Neuronal stem cell (in vitro differentiated cells): ENCODE measurements around the gene CELA2B.

Source experiments
- DNase-seq: peaks from one replicate; pipeline ENCODE4 v3.0.0-alpha.2; 2013; ENCODE audit warnings: low spot score
- H2AFZ ChIP-seq: one replicate; pipeline ENCODE4 v1.6.1; 2013; ENCODE audit warnings: mild to moderate bottlenecking, low read length, inconsistent platforms
- H2AK5ac ChIP-seq: 2 replicates; pipeline ENCODE4 v1.6.1; 2013; ENCODE audit warnings: low read depth, mild to moderate bottlenecking, inconsistent platforms, low read length, moderate library complexity, mixed read lengths
- H2BK120ac ChIP-seq: 2 replicates; pipeline ENCODE4 v1.6.1; 2013; ENCODE audit warnings: low read depth, mild to moderate bottlenecking, inconsistent platforms, low read length, moderate library complexity, mixed read lengths
- H2BK12ac ChIP-seq: one replicate; pipeline ENCODE4 v1.6.1; 2013; ENCODE audit warnings: low read length, inconsistent platforms
- H2BK15ac ChIP-seq: 2 replicates; pipeline ENCODE4 v1.6.1; 2013; ENCODE audit warnings: mild to moderate bottlenecking, low read length, inconsistent platforms, mixed read lengths
- H2BK5ac ChIP-seq: one replicate; pipeline ENCODE4 v1.6.1; 2013; ENCODE audit warnings: inconsistent platforms, mild to moderate bottlenecking, low read length, moderate library complexity
- H3K14ac ChIP-seq: one replicate; pipeline ENCODE4 v1.6.1; 2013; ENCODE audit warnings: low read length, inconsistent platforms
- H3K18ac ChIP-seq: 2 replicates; pipeline ENCODE4 v1.6.1; 2013; ENCODE audit warnings: low read length, inconsistent platforms
- H3K23ac ChIP-seq: 2 replicates; pipeline ENCODE4 v1.6.1; 2013; ENCODE audit warnings: low read depth, mild to moderate bottlenecking, mixed read lengths, low read length, inconsistent platforms; ENCODE audit not compliant: poor library complexity
- H3K27ac ChIP-seq: replicated peaks from 3 replicates; pipeline ENCODE4 v1.5.1; 2013; ENCODE audit warnings: low read length, inconsistent platforms
- H3K27me3 ChIP-seq, 3 experiments: 2 replicates each; pipeline ENCODE4 v1.6.1; 2013; ENCODE audit warnings: low read length in 3 of 3, mild to moderate bottlenecking in 2 of 3, inconsistent platforms in 1 of 3, low read depth in 1 of 3, mixed read lengths in 1 of 3, moderate library complexity in 1 of 3; ENCODE audit not compliant: control insufficient read depth in 3 of 3, insufficient read depth in 3 of 3
- H3K36me3 ChIP-seq, 2 donors: replicated peaks in 1 of 2; 2 replicates each; pipeline ENCODE4 v1.6.1; 2013; ENCODE audit warnings: low read length in 2 of 2; ENCODE audit not compliant: control insufficient read depth in 2 of 2, insufficient read depth in 2 of 2
- H3K4ac ChIP-seq: 2 replicates; pipeline ENCODE4 v1.6.1; 2013; ENCODE audit warnings: inconsistent platforms, mild to moderate bottlenecking, low read length, moderate library complexity
- H3K4me1 ChIP-seq, 2 donors: 1 replicate in 1 of 2; 2 replicates in 1 of 2; pipeline ENCODE4 v1.6.1; 2013; ENCODE audit warnings: low read length in 2 of 2, low read depth in 1 of 2; ENCODE audit not compliant: control insufficient read depth in 2 of 2, insufficient read depth in 1 of 2
- H3K4me2 ChIP-seq: one replicate; pipeline ENCODE4 v1.6.1; 2013; ENCODE audit warnings: mild to moderate bottlenecking, low read length, inconsistent platforms; ENCODE audit not compliant: insufficient read depth, poor library complexity, severe bottlenecking
- H3K4me3 ChIP-seq, 2 donors: 2 replicates each; pipeline ENCODE4 v1.5.1; 2013; ENCODE audit warnings: low read length in 2 of 2, mild to moderate bottlenecking in 2 of 2, inconsistent platforms in 1 of 2, moderate library complexity in 1 of 2
- H3K79me1 ChIP-seq: one replicate; pipeline ENCODE4 v1.6.1; 2013; ENCODE audit warnings: low read depth, mild to moderate bottlenecking, inconsistent platforms, low read length, moderate library complexity
- H3K9ac ChIP-seq: one replicate; pipeline ENCODE4 v1.6.1; 2013; ENCODE audit warnings: mild to moderate bottlenecking, low read depth, low read length, inconsistent platforms; ENCODE audit not compliant: poor library complexity
- H3K9me3 ChIP-seq, 2 donors: replicated peaks in 1 of 2; 2 replicates each; pipeline versions ENCODE3 to v1.6.1; 2013; ENCODE audit warnings: low read length in 2 of 2, mild to moderate bottlenecking in 2 of 2, inconsistent platforms in 1 of 2, low read depth in 1 of 2, mixed read lengths in 1 of 2, moderate library complexity in 1 of 2; ENCODE audit not compliant: control insufficient read depth in 2 of 2, insufficient read depth in 1 of 2
- H4K8ac ChIP-seq: one replicate; pipeline ENCODE4 v1.6.1; 2013; ENCODE audit warnings: low read depth, mild to moderate bottlenecking, inconsistent platforms, low read length, moderate library complexity
- H4K91ac ChIP-seq: one replicate; pipeline ENCODE4 v1.6.1; 2013; ENCODE audit warnings: low read length, low read depth, mild to moderate bottlenecking, inconsistent platforms; ENCODE audit not compliant: poor library complexity
- WGBS, 2 donors: extraction: QIAGEN DNeasy Blood & Tissue Kit; methylation state at CpG; one replicate each; pipeline ENCODE4 v1.1.7; 2013; ENCODE audit warnings: missing lambda C conversion rate in 2 of 2, mixed read lengths in 1 of 2; ENCODE audit not compliant: insufficient read length in 2 of 2, insufficient replicate concordance in 1 of 2; ENCODE audit errors: extremely low coverage in 2 of 2; 5-methylcytosine and 5-hydroxymethylcytosine counted together

CELA2B gene

GRCh38 chr1:15445390-15446122 lies 30.3 kb upstream of the CELA2B start:
- H3K14ac ChIP-seq: peak overlapping the region; percentile 79
- H2AFZ ChIP-seq: no peak overlapping the region
- no peaks in the 10 kb centered on the region for H3K36me3 ChIP-seq
- no peaks in the 10 kb centered on the region for H3K79me1 ChIP-seq
- DNase-seq: no peak
- H3K4ac ChIP-seq: no peak overlapping the region
- H3K23ac ChIP-seq: no peak overlapping the region
- WGBS, 2 donors: no CpG with 5 or more reads among the region's 14 CpGs
- no peak overlapping the region for H2BK12ac ChIP-seq
- H2BK120ac ChIP-seq: no peak overlapping the region
- no peaks in the 10 kb centered on the region for H3K4me1 ChIP-seq
- no peak overlapping the region for H2BK15ac ChIP-seq
- H3K18ac ChIP-seq: peak overlapping the region; percentile 33
- peaks cover 0 to 22% (median 0%) of the 10 kb centered on the region in 3 experiments for H3K27me3 ChIP-seq
- no peak overlapping the region for H3K9ac ChIP-seq
- no peak overlapping the region for H4K91ac ChIP-seq
- peak overlapping the region in 1 of 2 donors; percentile 42 for H3K4me3 ChIP-seq
- H3K27ac ChIP-seq: no peak overlapping the region
- no peak overlapping the region for H3K4me2 ChIP-seq
- peaks cover 0 to 4% of the 10 kb centered on the region in 2 donors for H3K9me3 ChIP-seq
- H2AK5ac ChIP-seq: peak overlapping the region; percentile 0
- no peak overlapping the region for H2BK5ac ChIP-seq
- no peak overlapping the region for H4K8ac ChIP-seq

- no peaks in the 10 kb centered on the region for H3K4me1 ChIP-seq
- peaks cover 0 to 8% of the 10 kb centered on the region in 2 donors for H3K9me3 ChIP-seq
- H2BK15ac ChIP-seq: no peak overlapping the region
- H2AK5ac ChIP-seq: no peak overlapping the region
- no peak overlapping the region for H3K14ac ChIP-seq
- H4K8ac ChIP-seq: no peak overlapping the region
- no peak overlapping the region for H2BK120ac ChIP-seq
- H4K91ac ChIP-seq: no peak overlapping the region
- H3K4me3 ChIP-seq: no peak overlapping the region
- peaks cover 0 to 22% (median 0%) of the 10 kb centered on the region in 3 experiments for H3K27me3 ChIP-seq
- no peaks in the 10 kb centered on the region for H3K79me1 ChIP-seq
- H2BK12ac ChIP-seq: no peak overlapping the region
- DNase-seq: no peak
- H2AFZ ChIP-seq: no peak overlapping the region
- H3K9ac ChIP-seq: no peak overlapping the region
- H3K36me3 ChIP-seq: no peaks in the 10 kb centered on the region
- no peak overlapping the region for H3K4me2 ChIP-seq
- H3K27ac ChIP-seq: no peak overlapping the region
- no peak overlapping the region for H2BK5ac ChIP-seq
- WGBS, 2 donors: no CpG with 5 or more reads among the region's 4 CpGs
- no peak overlapping the region for H3K23ac ChIP-seq
- no peak overlapping the region for H3K18ac ChIP-seq
- H3K4ac ChIP-seq: no peak overlapping the region
Measured at GRCh38 chr1:15446212-15446611, 29.7 kb upstream of the CELA2B start.

GRCh38 chr1:15448877-15449462 lies 26.9 kb upstream of the CELA2B start:
- Histone ChIP-seq H3K9ac (no peak overlapping the region), H3K4me3 (no peak overlapping the region), H2BK120ac (no peak overlapping the region), H3K4ac (no peak overlapping the region), H3K27me3 (peaks cover 0 to 7% (median 0%) of the 10 kb centered on the region in 3 experiments), H2BK15ac (no peak overlapping the region), H2BK5ac (no peak overlapping the region), H4K8ac (no peak overlapping the region), H3K79me1 (no peaks in the 10 kb centered on the region), H3K4me2 (no peak overlapping the region), H2AK5ac (no peak overlapping the region), H3K14ac (no peak overlapping the region), H3K27ac (no peak overlapping the region), H2AFZ (no peak overlapping the region), H3K9me3 (peaks cover 3 to 8% of the 10 kb centered on the region in 2 donors), H3K18ac (no peak overlapping the region), H3K23ac (no peak overlapping the region), H3K36me3 (no peaks in the 10 kb centered on the region), H4K91ac (no peak overlapping the region), H2BK12ac (no peak overlapping the region), H3K4me1 (no peaks in the 10 kb centered on the region)
- no CpG with 5 or more reads among the region's 3 CpGs for WGBS, 2 donors
- no peak for DNase-seq

GRCh38 chr1:15449567-15449966 lies 26.3 kb upstream of the CELA2B start:
- H3K27me3 ChIP-seq: peaks cover 0 to 7% (median 0%) of the 10 kb centered on the region in 3 experiments
- H3K9me3 ChIP-seq: peaks cover 3 to 8% of the 10 kb centered on the region in 2 donors
- no peak for DNase-seq
- no peak overlapping the region for H4K8ac ChIP-seq
- no peaks in the 10 kb centered on the region for H3K79me1 ChIP-seq
- no peak overlapping the region for H3K4ac ChIP-seq
- H3K9ac ChIP-seq: no peak overlapping the region
- no peak overlapping the region for H3K23ac ChIP-seq
- H2BK120ac ChIP-seq: no peak overlapping the region
- H3K4me3 ChIP-seq: no peak overlapping the region
- no CpG with 5 or more reads among the region's 3 CpGs for WGBS, 2 donors
- no peaks in the 10 kb centered on the region for H3K36me3 ChIP-seq
- no peaks in the 10 kb centered on the region for H3K4me1 ChIP-seq
- H3K18ac ChIP-seq: no peak overlapping the region
- H3K14ac ChIP-seq: no peak overlapping the region
- no peak overlapping the region for H3K27ac ChIP-seq
- H2AFZ ChIP-seq: no peak overlapping the region
- H2BK15ac ChIP-seq: no peak overlapping the region
- no peak overlapping the region for H3K4me2 ChIP-seq
- no peak overlapping the region for H4K91ac ChIP-seq
- H2BK12ac ChIP-seq: no peak overlapping the region
- H2AK5ac ChIP-seq: no peak overlapping the region
- no peak overlapping the region for H2BK5ac ChIP-seq
